HG03432 (cell line): ENCODE measurements around the gene CRYBG2.

ENCODE experiments used
- ATAC-seq: cut with Tn5 transposase; IDR thresholded peaks from one replicate; pipeline ENCODE4 v1.9.1; 2021; ENCODE audit warnings: mild to moderate bottlenecking, moderate library complexity; ENCODE audit not compliant: unreplicated experiment

CRYBG2 gene

GRCh38 chr1:26282401-26282918 is 71.5 kb downstream of the CRYBG2 start:
- no peak for ATAC-seq

GRCh38 chr1:26281971-26282370 is 72.0 kb downstream of the CRYBG2 start:
- no peak for ATAC-seq

- no peak for ATAC-seq
Observed at GRCh38 chr1:26281091-26281958, 72.6 kb downstream of the CRYBG2 start.

- ATAC-seq: no peak
Observed at GRCh38 chr1:26280333-26281042, 73.4 kb downstream of the CRYBG2 start.

GRCh38 chr1:26279456-26280332 is 74.2 kb downstream of the CRYBG2 start, which contains the start of gene SH3BGRL3:
TSS of gene SH3BGRL3 (plus strand) at chr1:26280086. CDS start at chr1:26280156, 70 bp downstream.
- peak; percentile 81 for ATAC-seq

GRCh38 chr1:26278724-26279455 is 75.0 kb downstream of the CRYBG2 start:
- ATAC-seq: no peak

GRCh38 chr1:26278303-26278702 is 75.6 kb downstream of the CRYBG2 start:
- ATAC-seq: no peak

- ATAC-seq: no peak
Observed at GRCh38 chr1:26277719-26278118, 76.2 kb downstream of the CRYBG2 start.

GRCh38 chr1:26277261-26277661 is 76.7 kb downstream of the CRYBG2 start:
- ATAC-seq: no peak

GRCh38 chr1:26276432-26276838 is 77.5 kb downstream of the CRYBG2 start:
- ATAC-seq: no peak

GRCh38 chr1:26275580-26276431 is 78.1 kb downstream of the CRYBG2 start:
- ATAC-seq: no peak

GRCh38 chr1:26274801-26275425 is 79.0 kb downstream of the CRYBG2 start:
- ATAC-seq: no peak
